Testis (tissue), 3 donors: ENCODE data around the gene TBX10. TPM values are rescaled to one million over a fixed set of nuclear protein-coding genes. Genes with fewer than 3 reads are reported as not detected.

Source experiments
- DNase-seq: peaks from one replicate; pipeline ENCODE4 v3.0.0-alpha.2; 2019
- H3K27ac ChIP-seq, 2 donors: fragments of 200-600 bp; sonication (generic); one replicate each; pipeline ENCODE4 v1.5.1; 2019
- H3K27me3 ChIP-seq: fragments of 200-600 bp; sonication (generic); one replicate; pipeline ENCODE4 v1.5.1; 2019
- H3K36me3 ChIP-seq: fragments of 200-600 bp; sonication (generic); one replicate; pipeline ENCODE4 v1.5.1; 2017; ENCODE audit warnings: low read depth; ENCODE audit errors: missing control alignments
- H3K4me1 ChIP-seq: fragments of 200-600 bp; sonication (generic); one replicate; pipeline ENCODE4 v1.5.1; 2019
- H3K4me3 ChIP-seq, 2 donors: fragments of 200-600 bp; sonication (generic); one replicate each; pipeline ENCODE4 v1.5.1; 2017 to 2019
- H3K9me3 ChIP-seq: fragments of 200-600 bp; sonication (generic); one replicate; pipeline ENCODE4 v1.5.1; 2017
- CTCF ChIP-seq, 3 experiments: fragments of 450-650 bp in 2 of 3; fragments of 200-600 bp in 1 of 3; sonication (generic) in 1 of 3; IDR thresholded peaks; one replicate each; pipeline ENCODE4 v1.5.1; 2016 to 2019; ENCODE audit warnings: antibody characterized with exemption in 3 of 3, mild to moderate bottlenecking in 2 of 3, moderate library complexity in 1 of 3
- POLR2A ChIP-seq: fragments of 450-650 bp; IDR thresholded peaks from one replicate; pipeline ENCODE4 v1.6.1; 2017; ENCODE audit warnings: antibody characterized with exemption, mild to moderate bottlenecking, moderate library complexity
- WGBS, 2 donors: methylation state at CpG; one replicate each; pipeline ENCODE4 v1.1.5; 2018; 5-methylcytosine and 5-hydroxymethylcytosine counted together
- intact Hi-C: fragments of 100-400 bp; cut with DNase I; formaldehyde crosslinking; loops from one replicate; pipeline ENCODE4 v1.15.1; 2023; ENCODE audit warnings: low total_unique reads
- polyA plus RNA-seq: library from polyadenylated mRNA; stranded (reverse); fragments of 350-450 nt; fragmentation: Illumina TruSeq; extraction: RNeasy Lipid Tissue Mini Kit (QIAGEN cat#74804); gene quantifications from one replicate; pipeline ENCODE4 v1.2.3, GENCODE V29; 2014; ENCODE audit warnings: low read depth, low replicate concordance; ENCODE audit not compliant: insufficient read depth
- total RNA-seq, 2 donors: library from RNA; depleted of rRNA; stranded (reverse); fragments of >200 nt; gene quantifications; one replicate each; pipeline ENCODE4 v1.2.3, GENCODE V29; 2016

The TBX10 gene
- total and polyA plus RNA-seq, 3 donors from 2014 or later, result 0.50 TPM; not detected in 2

GRCh38 chr11:67654225-67654624 lies 14.7 kb upstream of the TBX10 start:
- intact Hi-C loops, result no loop called here
- Histone ChIP-seq H3K27ac (no peak overlapping the region), H3K4me3 (no peak overlapping the region), H3K9me3 (no peaks in the 10 kb centered on the region), H3K36me3 (no peaks in the 10 kb centered on the region), H3K27me3 (no peaks in the 10 kb centered on the region), H3K4me1 (no peaks in the 10 kb centered on the region)
- WGBS, 2 donors, result 61 to 69% methylated on average over 9 of the region's 9 CpGs
- DNase-seq, result no peak
- TF ChIP-seq POLR2A (no peak), CTCF (IDR thresholded peaks at IDR 0.05) (no peak)

GRCh38 chr11:67652965-67653845 lies 13.6 kb upstream of the TBX10 start:
- no peak for DNase-seq
- WGBS, 2 donors, result 84 to 88% methylated on average over 14 to 15 of the region's 15 CpGs
- Histone ChIP-seq H3K9me3 (no peaks in the 10 kb centered on the region), H3K27ac (no peak overlapping the region), H3K36me3 (no peaks in the 10 kb centered on the region), H3K27me3 (no peaks in the 10 kb centered on the region), H3K4me3 (no peak overlapping the region), H3K4me1 (no peaks in the 10 kb centered on the region)
- TF ChIP-seq POLR2A (no peak), CTCF (IDR thresholded peaks at IDR 0.05) (no peak)
- intact Hi-C loops, result no loop called here

- 39 to 41% methylated on average over 12 to 13 of the region's 13 CpGs for WGBS, 2 donors
- no peak for TF ChIP-seq POLR2A
- no peak for TF ChIP-seq CTCF (IDR thresholded peaks at IDR 0.05)
Observed at GRCh38 chr11:67651976-67652781, 12.6 kb upstream of the TBX10 start.

GRCh38 chr11:67649634-67650510 lies 10.3 kb upstream of the TBX10 start:
- no peaks in the 10 kb centered on the region for H3K36me3 ChIP-seq
- DNase-seq, result no peak
- TF ChIP-seq CTCF (IDR thresholded peaks at IDR 0.05), result no peak
- TF ChIP-seq POLR2A, result no peak
- H3K27ac ChIP-seq, result no peak overlapping the region
- no peaks in the 10 kb centered on the region for H3K9me3 ChIP-seq
- H3K4me1 ChIP-seq, result no peaks in the 10 kb centered on the region
- no peaks in the 10 kb centered on the region for H3K27me3 ChIP-seq
- 69 to 71% methylated on average over 20 to 22 of the region's 22 CpGs for WGBS, 2 donors
- H3K4me3 ChIP-seq, result peak overlapping the region; percentile 7 to 42
- intact Hi-C loops, result no loop called here

More at GRCh38 chr11:67651976-67652781, 12.6 kb upstream of the TBX10 start:
- Histone ChIP-seq H3K27me3 (no peaks in the 10 kb centered on the region), H3K4me1 (no peaks in the 10 kb centered on the region), H3K27ac (no peak overlapping the region), H3K4me3 (no peak overlapping the region), H3K9me3 (no peaks in the 10 kb centered on the region), H3K36me3 (no peaks in the 10 kb centered on the region)
- intact Hi-C loops, result no loop called here
- no peak for DNase-seq
